ENCODE results near the gene ALPK3.
"Not testable (repeated sequence)": the region's sequence is repeated elsewhere in the genome, so short reads cannot be mapped to it uniquely, and the experiment has no call there.

ALPK3 gene

GRCh38 chr15:84874981-84875699 lies 58.0 kb downstream of the ALPK3 start:
- DNase-seq (ENCODE audit: low read depth in 2 of 2): no peak

DNA sequence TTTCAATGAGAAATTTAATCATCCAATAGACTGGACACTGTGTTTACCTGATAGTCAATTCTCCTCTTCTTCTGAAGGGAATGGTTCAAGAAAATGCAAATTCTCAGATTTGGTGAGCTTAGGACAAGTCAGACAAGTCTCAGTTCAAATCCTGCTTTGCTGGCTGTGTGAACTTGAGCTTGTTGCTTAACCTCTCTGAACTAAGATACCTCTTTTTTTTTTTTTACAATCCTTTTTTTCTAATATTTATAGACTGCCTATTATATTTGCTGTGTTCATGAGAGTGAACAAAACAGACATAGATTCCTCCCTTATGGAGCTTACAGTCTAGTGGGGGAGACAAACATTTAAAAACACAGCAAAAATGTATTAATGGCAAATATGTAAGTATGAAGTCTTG lies 59.1 kb downstream of the ALPK3 start:
- DNase-seq (ENCODE audit: low read depth in 2 of 2): no peak

- DNase-seq (ENCODE audit: low read depth in 2 of 2): not testable (repeated sequence)
These were observed 60.5 kb downstream of the ALPK3 start for GRCh38 chr15:84877701-84878100.

- no peak for DNase-seq (ENCODE audit: low read depth in 2 of 2)
These were observed 61.3 kb downstream of the ALPK3 start for GRCh38 chr15:84878504-84878903.

- no peak for DNase-seq (ENCODE audit: low read depth in 2 of 2)
These were observed 62.1 kb downstream of the ALPK3 start for GRCh38 chr15:84879088-84879780.

- no peak for DNase-seq (ENCODE audit: low read depth in 2 of 2)
These were observed 62.9 kb downstream of the ALPK3 start for GRCh38 chr15:84880007-84880406.

DNA sequence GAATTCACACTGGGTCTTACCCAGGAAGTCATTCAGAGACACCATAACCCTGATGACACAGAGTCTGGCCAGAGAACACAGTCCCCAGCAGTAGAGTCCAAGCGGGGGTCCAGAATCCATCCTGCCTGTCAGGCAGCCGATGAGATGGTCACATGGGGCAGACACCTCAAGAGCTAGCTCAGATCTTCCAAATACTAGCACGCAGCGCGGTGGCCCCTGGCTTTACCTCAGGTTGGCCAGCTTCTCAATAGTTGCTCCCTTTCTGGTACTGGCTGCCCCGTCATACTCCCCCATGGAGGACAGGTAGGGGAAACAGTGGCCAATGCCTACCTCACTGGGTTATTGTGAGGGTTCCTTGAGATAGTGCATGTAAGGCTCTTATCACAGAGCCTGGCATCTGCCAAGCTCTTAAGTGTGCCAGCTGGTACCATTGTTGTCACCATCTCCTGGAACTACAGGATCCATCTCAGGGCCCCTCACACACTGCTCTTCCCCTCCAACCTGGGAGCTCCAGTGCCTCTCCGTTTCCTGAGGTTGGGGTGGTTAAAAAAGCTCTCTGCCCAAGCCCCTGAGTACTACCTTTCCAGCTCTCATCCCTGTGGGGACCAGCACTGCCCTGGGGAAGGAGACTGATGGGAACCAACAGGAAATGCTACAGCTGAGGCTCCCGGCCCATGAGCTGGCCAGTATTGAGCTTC lies 63.8 kb downstream of the ALPK3 start:
- DNase-seq (ENCODE audit: low read depth in 2 of 2): no peak

GRCh38 chr15:84881520-84881830 lies 64.3 kb downstream of the ALPK3 start:
- DNase-seq (ENCODE audit: low read depth in 2 of 2): no peak

GRCh38 chr15:84883466-84883865 lies 66.3 kb downstream of the ALPK3 start:
- no peak for DNase-seq (ENCODE audit: low read depth in 2 of 2)

GRCh38 chr15:84883916-84884781 lies 67.0 kb downstream of the ALPK3 start, which contains the start of gene SLC28A1:
SLC28A1 (plus strand) TSS chr15:84884662; CDS start chr15:84887761, 3,099 bp downstream.
- no peak for DNase-seq (ENCODE audit: low read depth in 2 of 2)

DNA sequence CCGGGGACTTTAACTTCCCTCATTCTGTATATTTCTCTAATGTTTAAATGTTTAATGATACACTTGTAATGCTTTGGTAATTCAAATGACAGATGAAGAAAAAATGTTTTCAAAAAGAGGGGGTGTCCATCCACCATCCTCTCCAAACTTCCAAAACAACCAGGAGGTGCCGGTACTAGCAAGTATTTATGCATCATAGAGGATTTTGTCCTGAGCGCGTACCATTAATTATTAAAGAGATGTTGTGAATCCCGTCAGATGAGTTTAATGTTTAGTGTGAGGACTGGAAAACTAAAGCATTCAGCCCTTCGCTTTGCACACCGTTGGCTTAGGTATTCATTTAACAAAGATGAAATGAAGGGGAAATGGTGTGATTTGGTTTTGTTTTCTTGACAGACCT lies 68.6 kb downstream of the ALPK3 start:
- no peak for DNase-seq (ENCODE audit: low read depth in 2 of 2)

GRCh38 chr15:84886211-84886983 lies 69.2 kb downstream of the ALPK3 start:
- no peak for DNase-seq (ENCODE audit: low read depth in 2 of 2)

DNA sequence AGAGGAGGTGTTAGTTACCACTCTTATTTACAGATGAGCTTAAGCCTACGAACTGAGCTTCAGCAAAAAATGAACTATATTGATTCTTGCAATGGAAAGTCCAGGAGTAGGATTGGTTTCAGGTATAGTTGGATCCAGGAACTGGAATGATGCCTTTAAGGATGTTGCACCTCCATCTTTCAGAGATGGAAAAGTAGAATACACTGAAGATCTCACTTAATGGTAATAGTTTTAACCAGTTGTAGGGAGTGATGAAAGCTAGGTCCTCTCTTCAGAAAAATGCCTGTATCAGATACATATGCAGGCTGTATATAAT lies 69.8 kb downstream of the ALPK3 start:
- DNase-seq (ENCODE audit: low read depth in 2 of 2): no peak

DNA sequence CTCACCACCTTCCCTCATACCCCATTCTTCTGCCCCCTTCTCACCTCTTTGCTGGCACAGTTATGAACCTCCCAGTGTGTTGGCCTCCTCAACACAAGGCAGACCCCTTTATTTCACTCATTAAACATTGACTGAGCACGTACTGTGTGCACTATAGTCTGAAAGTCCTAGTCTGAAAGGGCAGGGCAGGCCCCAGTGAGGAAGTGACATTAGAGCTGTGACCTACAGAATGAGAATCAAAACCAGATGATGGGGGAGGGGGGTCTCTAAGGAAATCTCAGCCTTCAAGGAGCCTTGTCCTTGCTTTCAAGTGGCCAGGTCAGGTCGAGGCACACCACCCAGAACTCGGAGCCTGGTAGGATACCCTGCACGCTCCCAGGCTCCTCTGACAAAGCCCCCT lies 70.8 kb downstream of the ALPK3 start:
- no peak for DNase-seq (ENCODE audit: low read depth in 2 of 2)

GRCh38 chr15:84888639-84889038 lies 71.5 kb downstream of the ALPK3 start:
- DNase-seq (ENCODE audit: low read depth in 2 of 2): no peak

- DNase-seq (ENCODE audit: low read depth in 2 of 2): no peak
These were observed 72.3 kb downstream of the ALPK3 start for GRCh38 chr15:84889313-84889990.

GRCh38 chr15:84889991-84890669 lies 73.0 kb downstream of the ALPK3 start:
- DNase-seq (ENCODE audit: low read depth in 2 of 2): no peak

DNA sequence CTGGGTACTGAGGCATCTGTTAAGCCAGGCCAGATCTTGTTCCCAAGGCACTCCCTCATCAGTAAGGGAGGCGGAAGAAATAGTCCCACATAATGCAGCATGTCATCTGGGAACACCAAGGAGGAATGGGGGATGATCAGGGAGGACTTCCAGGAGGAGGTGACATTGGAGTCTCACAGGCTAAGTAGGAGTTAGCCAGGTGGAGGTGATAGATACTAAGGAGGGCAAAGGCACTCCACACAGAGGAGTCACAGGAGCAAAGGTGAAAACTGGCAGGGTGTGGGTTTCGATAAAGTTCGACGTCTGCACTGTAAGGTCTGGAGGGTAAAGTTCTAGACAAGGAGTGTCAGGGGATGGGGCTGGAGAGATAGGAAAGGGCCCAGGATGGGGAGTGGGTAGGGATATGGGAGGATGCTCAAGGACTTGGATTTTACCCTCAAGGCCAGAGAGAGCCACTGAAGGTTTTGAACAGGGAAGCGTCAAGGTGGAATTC lies 73.6 kb downstream of the ALPK3 start:
- DNase-seq (ENCODE audit: low read depth in 2 of 2): no peak

- no peak for DNase-seq (ENCODE audit: low read depth in 2 of 2)
These were observed 74.2 kb downstream of the ALPK3 start for GRCh38 chr15:84891339-84891738.

DNA sequence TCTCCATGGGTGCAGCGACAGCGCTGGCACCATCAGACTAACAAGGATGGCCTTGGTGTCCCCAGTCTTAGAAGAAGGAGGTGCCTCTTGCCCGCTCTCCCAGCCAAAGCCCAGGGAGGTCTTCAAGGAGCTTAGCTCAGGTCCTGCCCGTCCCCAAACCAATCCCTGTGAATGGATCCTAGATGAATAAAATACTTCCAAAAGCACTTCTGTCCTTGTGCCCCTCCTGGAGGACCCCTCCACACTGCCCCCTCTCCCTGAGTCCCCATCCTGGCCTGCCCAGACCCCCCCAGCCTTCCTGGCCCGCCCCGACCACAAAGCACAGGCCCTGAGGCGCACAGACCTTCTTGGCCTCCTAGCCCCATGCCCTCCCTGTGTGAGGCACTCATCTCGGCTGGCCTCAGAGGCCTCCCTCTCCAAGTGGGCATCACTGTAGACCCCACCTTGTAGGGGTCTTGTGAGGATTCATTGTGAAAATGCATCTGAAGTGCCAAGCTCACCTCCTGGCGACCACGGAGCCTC lies 75.7 kb downstream of the ALPK3 start:
- no peak for DNase-seq (ENCODE audit: low read depth in 2 of 2)

Measured in fibroblast of skin of left biceps (primary cell).